Esophagus (tissue), 2 donors: ENCODE measurements around the gene FOXA1. TPM values are rescaled to one million over a fixed set of nuclear protein-coding genes. Genes with fewer than 3 reads are reported as not detected.

Experiments
- H3K27ac ChIP-seq, 2 donors: one replicate each; pipeline ENCODE4 v1.5.1; 2013; ENCODE audit warnings: low read depth in 2 of 2, mild to moderate bottlenecking in 2 of 2, inconsistent platforms in 1 of 2, low read length in 1 of 2, moderate library complexity in 1 of 2
- H3K27me3 ChIP-seq, 2 donors: one replicate each; pipeline ENCODE4 v1.6.1; 2013; ENCODE audit warnings: low read length in 2 of 2, control low read depth in 1 of 2, mild to moderate bottlenecking in 1 of 2; ENCODE audit not compliant: insufficient read depth in 2 of 2, control insufficient read depth in 1 of 2
- H3K36me3 ChIP-seq, 2 donors: one replicate each; pipeline ENCODE4 v1.6.1; 2013; ENCODE audit warnings: low read length in 1 of 2; ENCODE audit not compliant: control insufficient read depth in 2 of 2, insufficient read depth in 2 of 2
- H3K4me1 ChIP-seq, 2 donors: one replicate each; pipeline ENCODE4 v1.6.1; 2013; ENCODE audit warnings: low read length in 1 of 2; ENCODE audit not compliant: control insufficient read depth in 2 of 2, insufficient read depth in 2 of 2
- H3K4me3 ChIP-seq, 2 donors: one replicate each; pipeline ENCODE4 v1.5.1; 2013; ENCODE audit warnings: low read length in 2 of 2, mild to moderate bottlenecking in 2 of 2, low read depth in 1 of 2, moderate library complexity in 1 of 2
- H3K9me3 ChIP-seq, 2 donors: one replicate each; pipeline ENCODE4 v1.6.1; 2013; ENCODE audit warnings: mild to moderate bottlenecking in 2 of 2, low read depth in 1 of 2, low read length in 1 of 2, moderate library complexity in 1 of 2; ENCODE audit not compliant: control insufficient read depth in 2 of 2, insufficient read depth in 1 of 2
- whole genome bisulfite sequencing, 2 donors: extraction: QIAGEN DNeasy Blood & Tissue Kit; methylation state at CpG; one replicate each; pipeline ENCODE4 v1.1.7; 2013; 5-methylcytosine and 5-hydroxymethylcytosine counted together
- polyA plus RNA-seq, 2 donors: library from polyadenylated mRNA; stranded (reverse); fragments of 200-250 nt; gene quantifications; one replicate each; pipeline ENCODE4 v1.2.3, GENCODE V29; 2013
- donor health status: healthy with polysubstance abuse.
- donor health status: Bipolar disorder and iron deficiency.

Gene FOXA1
- polyA plus RNA-seq, 2 donors, result 9.5 to 10.1 TPM

- no peak overlapping the region for H3K4me3 ChIP-seq
- H3K9me3 ChIP-seq, result no peaks in the 10 kb centered on the region
- 45 to 49% methylated on average over 80 to 81 of the region's 81 CpGs for WGBS, 2 donors
These were observed 27.3 kb upstream of the FOXA1 start for GRCh38 chr14:37622231-37622923.

GRCh38 chr14:37620856-37621255 is 25.8 kb upstream of the FOXA1 start:
- no peak overlapping the region for H3K4me3 ChIP-seq
- H3K4me1 ChIP-seq, result peaks cover 0 to 5% of the 10 kb centered on the region in 2 donors
- H3K27me3 ChIP-seq, result peaks cover 0 to 3% of the 10 kb centered on the region in 2 donors
- no peaks in the 10 kb centered on the region for H3K36me3 ChIP-seq
- no peak overlapping the region for H3K27ac ChIP-seq
- peaks cover 0 to 2% of the 10 kb centered on the region in 2 donors for H3K9me3 ChIP-seq

More at GRCh38 chr14:37622231-37622923, 27.3 kb upstream of the FOXA1 start:
- no peaks in the 10 kb centered on the region for H3K36me3 ChIP-seq
- peaks cover 0 to 5% of the 10 kb centered on the region in 2 donors for H3K4me1 ChIP-seq
- H3K27ac ChIP-seq, result no peak overlapping the region
- peaks cover 0 to 3% of the 10 kb centered on the region in 2 donors for H3K27me3 ChIP-seq

GRCh38 chr14:37618498-37619028 is 23.5 kb upstream of the FOXA1 start:
- WGBS, 2 donors, result 65 to 74% methylated on average over 1 of the region's 1 CpG
- Histone ChIP-seq H3K4me1 (peaks cover 0 to 5% of the 10 kb centered on the region in 2 donors), H3K27ac (no peak overlapping the region), H3K36me3 (no peaks in the 10 kb centered on the region), H3K27me3 (peaks cover 0 to 3% of the 10 kb centered on the region in 2 donors), H3K9me3 (peaks cover 0 to 4% of the 10 kb centered on the region in 2 donors), H3K4me3 (no peak overlapping the region)

GRCh38 chr14:37617864-37618365 is 22.9 kb upstream of the FOXA1 start:
- no peak overlapping the region for H3K27ac ChIP-seq
- no peak overlapping the region for H3K4me3 ChIP-seq
- peaks cover 0 to 4% of the 10 kb centered on the region in 2 donors for H3K9me3 ChIP-seq
- no peaks in the 10 kb centered on the region for H3K36me3 ChIP-seq
- peaks cover 0 to 5% of the 10 kb centered on the region in 2 donors for H3K4me1 ChIP-seq
- peaks cover 0 to 3% of the 10 kb centered on the region in 2 donors for H3K27me3 ChIP-seq
- WGBS, 2 donors, result 87 to 91% methylated on average over 1 of the region's 1 CpG

GRCh38 chr14:37616853-37617252 is 21.8 kb upstream of the FOXA1 start:
- H3K9me3 ChIP-seq, result peaks cover 0 to 4% of the 10 kb centered on the region in 2 donors
- no peak overlapping the region for H3K27ac ChIP-seq
- 95 to 96% methylated on average over 4 of the region's 4 CpGs for WGBS, 2 donors
- no peak overlapping the region for H3K4me3 ChIP-seq
- H3K36me3 ChIP-seq, result no peaks in the 10 kb centered on the region
- H3K27me3 ChIP-seq, result peaks cover 0 to 3% of the 10 kb centered on the region in 2 donors
- no peaks in the 10 kb centered on the region for H3K4me1 ChIP-seq

- peaks cover 0 to 9% of the 10 kb centered on the region in 2 donors for H3K9me3 ChIP-seq
- H3K4me1 ChIP-seq, result no peaks in the 10 kb centered on the region
- H3K27ac ChIP-seq, result no peak overlapping the region
- H3K27me3 ChIP-seq, result peaks cover 0 to 3% of the 10 kb centered on the region in 2 donors
- H3K36me3 ChIP-seq, result no peaks in the 10 kb centered on the region
- no peak overlapping the region for H3K4me3 ChIP-seq
- WGBS, 2 donors, result 94 to 97% methylated on average over 3 of the region's 3 CpGs
These were observed 20.7 kb upstream of the FOXA1 start for GRCh38 chr14:37615582-37616289.

GRCh38 chr14:37610945-37611523 is 16.0 kb upstream of the FOXA1 start:
- Histone ChIP-seq H3K4me3 (peak overlapping the region in 1 of 2 donors; percentile 12), H3K36me3 (no peaks in the 10 kb centered on the region), H3K9me3 (peaks cover 0 to 7% of the 10 kb centered on the region in 2 donors), H3K4me1 (no peaks in the 10 kb centered on the region), H3K27ac (no peak overlapping the region), H3K27me3 (no peaks in the 10 kb centered on the region)
- 42 to 44% methylated on average over 52 of the region's 52 CpGs for WGBS, 2 donors

GRCh38 chr14:37608649-37609048 is 13.6 kb upstream of the FOXA1 start:
- Histone ChIP-seq H3K27ac (no peak overlapping the region), H3K36me3 (no peaks in the 10 kb centered on the region), H3K4me3 (no peak overlapping the region), H3K9me3 (peaks cover 0 to 5% of the 10 kb centered on the region in 2 donors), H3K4me1 (no peaks in the 10 kb centered on the region), H3K27me3 (no peaks in the 10 kb centered on the region)
- 69 to 83% methylated on average over 3 of the region's 3 CpGs for WGBS, 2 donors

GRCh38 chr14:37606678-37607077 is 11.6 kb upstream of the FOXA1 start:
- no peak overlapping the region for H3K4me3 ChIP-seq
- H3K36me3 ChIP-seq, result no peaks in the 10 kb centered on the region
- H3K27ac ChIP-seq, result no peak overlapping the region
- H3K9me3 ChIP-seq, result peaks cover 2 to 5% of the 10 kb centered on the region in 2 donors
- H3K4me1 ChIP-seq, result no peaks in the 10 kb centered on the region
- no peaks in the 10 kb centered on the region for H3K27me3 ChIP-seq
